ENCODE measurements around the gene DGKH.

The DGKH gene

GRCh38 chr13:42228527-42228926 is 180.1 kb downstream of the DGKH start:
- no peak for TF ChIP-seq CTCF (IDR thresholded peaks at IDR 0.05; ENCODE audit: low read depth, low read length)
- H3K4me3 ChIP-seq (replicated peaks in 1 of 2; ENCODE audit: low read depth in 2 of 2, low read length in 2 of 2) = no peak overlapping the region
- no peak for DNase-seq (ENCODE audit: low read depth in 2 of 2)

GRCh38 chr13:42229287-42229686 is 180.8 kb downstream of the DGKH start:
- TF ChIP-seq CTCF (IDR thresholded peaks at IDR 0.05; ENCODE audit: low read depth, low read length) = no peak
- H3K4me3 ChIP-seq (replicated peaks in 1 of 2; ENCODE audit: low read depth in 2 of 2, low read length in 2 of 2) = no peak overlapping the region
- DNase-seq (ENCODE audit: low read depth in 2 of 2) = peak in 1 of 2 donors; percentile 32

GRCh38 chr13:42232671-42233070 is 184.2 kb downstream of the DGKH start:
- H3K4me3 ChIP-seq (replicated peaks in 1 of 2; ENCODE audit: low read depth in 2 of 2, low read length in 2 of 2) = no peak overlapping the region
- DNase-seq (ENCODE audit: low read depth in 2 of 2) = no peak
- no peak for TF ChIP-seq CTCF (IDR thresholded peaks at IDR 0.05; ENCODE audit: low read depth, low read length)

- no peak for TF ChIP-seq CTCF (IDR thresholded peaks at IDR 0.05; ENCODE audit: low read depth, low read length)
- DNase-seq (ENCODE audit: low read depth in 2 of 2) = no peak
- H3K4me3 ChIP-seq (replicated peaks in 1 of 2; ENCODE audit: low read depth in 2 of 2, low read length in 2 of 2) = no peak overlapping the region
Measured at GRCh38 chr13:42233726-42234125, 185.3 kb downstream of the DGKH start.

- DNase-seq (ENCODE audit: low read depth in 2 of 2) = peak in 1 of 2 donors; percentile 16
- no peak for TF ChIP-seq CTCF (IDR thresholded peaks at IDR 0.05; ENCODE audit: low read depth, low read length)
- H3K4me3 ChIP-seq (replicated peaks in 1 of 2; ENCODE audit: low read depth in 2 of 2, low read length in 2 of 2) = no peak overlapping the region
Measured at GRCh38 chr13:42239161-42239560, 190.7 kb downstream of the DGKH start.

GRCh38 chr13:42239644-42240043 is 191.2 kb downstream of the DGKH start:
- peak in 1 of 2 donors; percentile 53 for DNase-seq (ENCODE audit: low read depth in 2 of 2)
- TF ChIP-seq CTCF (IDR thresholded peaks at IDR 0.05; ENCODE audit: low read depth, low read length) = no peak
- H3K4me3 ChIP-seq (replicated peaks in 1 of 2; ENCODE audit: low read depth in 2 of 2, low read length in 2 of 2) = no peak overlapping the region

- no peak for DNase-seq (ENCODE audit: low read depth in 2 of 2)
- no peak for TF ChIP-seq CTCF (IDR thresholded peaks at IDR 0.05; ENCODE audit: low read depth, low read length)
- no peak overlapping the region for H3K4me3 ChIP-seq (replicated peaks in 1 of 2; ENCODE audit: low read depth in 2 of 2, low read length in 2 of 2)
Measured at GRCh38 chr13:42246541-42246940, 198.1 kb downstream of the DGKH start.
